Hematopoietic multipotent progenitor cell treated with erythropoietin and hydrocortisone succinate and interleukin-3 and kit ligand, for 6 days (in vitro differentiated cells): ENCODE measurements around the gene SEPTIN6.

Experiments
- DNase-seq: peaks from one replicate; pipeline ENCODE4 v3.0.0-alpha.2; 2015

The SEPTIN6 gene

GRCh38 chrX:119693040-119693995 lies at the start of gene SEPTIN6:
Gene SEPTIN6, minus strand, starts transcription at chrX:119693168. Its CDS starts 63 bp downstream, at chrX:119693105.
- peak; percentile 81 for DNase-seq

DNA sequence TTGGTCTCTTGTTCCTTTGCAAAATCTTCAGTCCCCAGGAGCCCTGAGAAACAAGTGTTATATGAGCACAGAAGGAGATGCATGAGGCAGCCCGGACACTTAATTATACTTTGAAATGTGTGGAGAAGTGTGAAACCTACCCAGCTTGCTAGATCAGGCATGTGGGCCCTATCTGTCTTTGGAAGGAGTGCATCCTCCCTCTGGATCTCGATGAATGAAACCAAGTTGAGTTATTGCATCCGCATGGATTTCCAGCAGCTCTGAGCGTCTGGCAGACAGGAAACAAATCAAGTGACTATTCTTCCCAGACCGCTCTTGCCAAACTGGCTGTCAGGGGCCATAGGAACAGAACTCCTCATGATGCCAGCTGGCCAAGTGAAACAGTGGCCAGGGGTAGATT lies 45.8 kb upstream of the SEPTIN6 start:
- no peak for DNase-seq

DNA sequence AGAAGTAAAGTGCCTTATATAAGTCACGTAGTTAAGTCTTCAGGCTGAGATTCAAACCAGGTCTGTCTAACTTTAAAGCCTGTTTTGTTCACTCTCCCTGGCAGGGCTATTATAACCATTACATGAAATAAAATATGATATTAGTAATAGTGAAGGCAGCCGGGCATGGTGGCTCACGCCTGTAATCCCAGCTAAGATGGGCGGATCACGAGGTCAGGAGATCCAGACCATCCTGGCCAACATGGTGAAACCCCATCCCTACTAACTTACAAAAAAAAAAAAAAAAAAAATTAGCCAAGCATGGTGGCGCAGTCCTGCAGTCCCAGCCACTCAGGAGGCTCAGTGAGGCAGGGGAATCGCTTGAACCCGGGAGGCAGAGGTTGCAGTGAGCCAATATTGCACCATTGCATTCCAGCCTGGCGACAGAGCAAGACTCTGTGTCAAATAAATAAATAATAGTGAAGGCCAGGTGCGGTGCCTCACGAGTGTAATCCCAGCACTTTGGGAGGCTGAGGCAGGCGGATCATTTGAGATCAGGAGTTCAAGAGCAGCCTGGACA lies 43.3 kb upstream of the SEPTIN6 start:
- DNase-seq: no peak

DNA sequence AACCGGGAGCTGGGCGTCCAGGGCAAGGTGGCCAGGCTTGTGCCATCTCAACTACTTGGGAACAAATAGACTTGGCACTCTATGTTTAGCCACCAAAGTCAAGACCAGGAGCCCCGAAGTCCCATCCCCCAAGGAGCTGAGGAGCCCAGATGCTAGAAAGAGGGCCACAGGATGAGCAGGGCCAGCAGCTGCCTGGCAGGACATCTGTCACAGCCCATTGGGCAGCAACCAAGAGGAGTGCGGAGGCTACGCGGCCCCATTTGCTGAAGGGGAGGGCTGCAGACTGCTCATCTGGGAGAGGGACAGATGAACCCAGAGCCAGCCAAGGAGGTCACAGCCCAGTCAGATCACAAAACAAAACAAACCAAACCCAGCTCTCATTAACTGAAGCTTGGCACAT lies 42.5 kb upstream of the SEPTIN6 start:
- DNase-seq: no peak

- peak; percentile 56 for DNase-seq
These were observed 42.0 kb upstream of the SEPTIN6 start for GRCh38 chrX:119734897-119735339.

- peak; percentile 77 for DNase-seq
These were observed 36.6 kb upstream of the SEPTIN6 start for GRCh38 chrX:119729408-119730201.

DNA sequence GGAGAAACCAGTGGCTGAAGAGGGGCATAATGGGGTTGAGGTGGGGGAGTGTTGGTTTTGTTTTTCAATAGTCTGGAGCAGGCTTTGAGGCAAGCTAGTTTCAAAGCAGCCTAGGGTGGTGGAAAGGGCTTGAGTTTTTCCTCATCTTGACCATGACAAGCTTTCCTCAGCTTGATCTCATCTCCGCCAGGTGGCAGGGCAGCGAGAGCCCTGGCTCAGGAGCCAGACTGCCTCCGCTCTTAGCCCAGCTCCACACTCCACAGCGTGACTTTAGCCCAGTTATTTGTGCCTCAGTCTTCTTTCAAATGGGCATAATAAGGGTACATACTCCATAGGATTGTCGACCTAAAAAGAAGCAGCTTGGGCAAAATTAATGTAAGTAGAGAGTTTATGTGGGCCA lies 35.5 kb upstream of the SEPTIN6 start:
- DNase-seq: no peak

DNA sequence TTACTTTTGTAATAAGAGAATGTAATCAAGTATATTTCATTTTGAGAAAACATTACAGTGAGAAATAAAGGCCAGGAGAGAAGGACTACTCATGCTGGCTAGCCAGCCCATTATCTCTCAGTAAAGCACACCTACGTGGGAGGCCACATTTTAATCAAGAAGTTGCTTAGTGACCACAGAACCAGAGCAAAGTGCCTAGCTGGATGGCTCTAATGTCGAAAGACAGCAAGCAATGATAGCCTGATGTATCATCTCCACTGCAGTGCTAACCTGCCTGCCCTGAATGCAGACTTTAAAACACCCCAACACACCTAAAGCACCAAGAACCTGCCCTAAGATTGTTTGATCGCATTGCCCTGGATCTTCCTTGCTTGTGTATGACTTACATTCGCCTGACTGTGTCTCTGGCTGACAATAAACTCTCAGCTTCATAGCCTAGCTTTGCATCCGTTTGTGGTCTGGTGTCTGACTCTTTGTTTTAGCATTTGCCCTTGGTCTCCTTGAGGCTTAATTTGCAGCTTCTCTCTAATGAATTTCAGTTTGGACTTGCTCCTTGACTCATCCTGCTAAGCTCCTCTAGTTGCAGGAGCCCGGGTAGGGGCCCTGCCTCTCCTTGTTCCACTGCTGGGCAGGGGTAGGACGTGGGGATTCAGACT lies 34.1 kb upstream of the SEPTIN6 start:
- no peak for DNase-seq

DNA sequence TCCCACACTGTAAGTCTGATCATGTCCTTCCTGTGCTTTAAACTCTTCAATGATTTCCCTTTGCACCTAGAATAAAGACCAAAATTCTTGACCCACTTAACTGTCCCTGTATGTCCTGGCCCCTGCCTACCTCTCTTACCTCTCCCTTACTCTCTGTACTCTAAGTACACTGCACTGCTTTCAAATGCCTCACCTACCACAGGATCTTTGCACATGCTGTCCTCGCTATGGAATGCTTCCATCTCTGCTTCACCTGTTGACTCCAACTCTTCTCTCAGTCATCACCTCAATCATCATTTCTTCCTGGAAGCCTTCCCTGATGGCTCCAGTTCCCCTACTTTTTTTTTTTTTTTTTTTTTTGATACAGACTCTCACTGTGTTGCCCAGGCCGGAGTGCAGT lies 29.0 kb upstream of the SEPTIN6 start:
- DNase-seq: no peak

- no peak for DNase-seq
These were observed 28.5 kb upstream of the SEPTIN6 start for GRCh38 chrX:119721487-119721886.

GRCh38 chrX:119709630-119710029 lies 16.7 kb upstream of the SEPTIN6 start:
- no peak for DNase-seq

DNA sequence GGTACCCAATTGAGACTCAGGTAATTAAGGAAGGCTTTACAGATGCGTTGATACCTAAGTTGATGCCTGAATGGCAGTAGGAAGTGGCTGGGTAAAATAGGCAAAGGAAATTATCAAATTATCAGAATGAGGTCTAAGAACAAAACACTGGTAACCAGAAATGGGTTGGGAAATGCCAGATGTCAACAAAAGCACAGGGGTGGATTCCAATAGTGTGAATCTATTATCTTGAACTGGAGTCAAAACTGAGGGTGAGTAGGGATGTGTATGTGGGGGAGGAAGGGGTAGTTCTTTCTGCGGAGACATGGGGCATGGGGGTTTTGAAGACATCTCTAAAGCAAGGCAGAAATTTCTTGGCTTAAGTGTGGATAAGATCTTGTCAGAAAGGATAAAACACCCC lies 16.0 kb upstream of the SEPTIN6 start:
- DNase-seq: no peak

DNA sequence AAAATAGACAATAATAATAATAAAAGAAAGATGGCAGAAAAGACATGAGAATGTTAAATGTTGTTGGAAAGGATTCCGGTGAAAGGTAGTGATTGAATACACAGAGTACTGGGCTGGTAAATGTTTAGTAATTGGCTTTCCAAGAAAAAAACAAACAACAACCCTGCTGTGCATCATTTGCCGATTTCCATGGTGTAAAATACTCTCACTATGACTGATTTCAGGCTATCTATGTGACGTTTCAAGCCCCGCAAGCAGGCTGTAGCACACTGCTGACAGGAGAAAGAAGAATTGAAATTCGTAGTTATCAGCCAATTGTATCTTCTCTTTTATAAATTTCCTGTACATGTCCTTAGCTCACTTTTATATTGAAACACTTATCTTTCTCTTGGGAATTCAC lies 13.6 kb upstream of the SEPTIN6 start:
- DNase-seq: no peak

DNA sequence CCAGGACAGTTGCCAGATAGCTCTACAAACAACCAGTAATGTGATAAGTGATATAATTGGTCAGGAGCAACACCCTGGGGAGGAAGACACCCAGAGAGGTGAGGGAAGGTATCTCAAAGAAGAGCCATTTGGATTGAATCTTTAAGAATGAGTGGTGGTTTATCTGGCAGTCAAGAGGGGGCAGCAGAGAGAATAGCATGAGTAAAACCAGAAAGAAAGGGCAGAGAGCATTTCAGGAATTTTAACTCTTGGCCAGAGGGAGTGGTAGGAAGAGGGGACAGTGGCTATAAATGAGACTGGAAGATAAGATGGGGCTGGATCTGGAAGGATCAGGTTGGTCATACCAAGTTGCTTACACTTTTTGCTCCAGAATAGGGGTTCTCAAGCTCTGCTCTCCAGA lies 5.9 kb upstream of the SEPTIN6 start:
- peak; percentile 75 for DNase-seq

- no peak for DNase-seq
These were observed 3.4 kb upstream of the SEPTIN6 start for GRCh38 chrX:119696251-119696890.

DNA sequence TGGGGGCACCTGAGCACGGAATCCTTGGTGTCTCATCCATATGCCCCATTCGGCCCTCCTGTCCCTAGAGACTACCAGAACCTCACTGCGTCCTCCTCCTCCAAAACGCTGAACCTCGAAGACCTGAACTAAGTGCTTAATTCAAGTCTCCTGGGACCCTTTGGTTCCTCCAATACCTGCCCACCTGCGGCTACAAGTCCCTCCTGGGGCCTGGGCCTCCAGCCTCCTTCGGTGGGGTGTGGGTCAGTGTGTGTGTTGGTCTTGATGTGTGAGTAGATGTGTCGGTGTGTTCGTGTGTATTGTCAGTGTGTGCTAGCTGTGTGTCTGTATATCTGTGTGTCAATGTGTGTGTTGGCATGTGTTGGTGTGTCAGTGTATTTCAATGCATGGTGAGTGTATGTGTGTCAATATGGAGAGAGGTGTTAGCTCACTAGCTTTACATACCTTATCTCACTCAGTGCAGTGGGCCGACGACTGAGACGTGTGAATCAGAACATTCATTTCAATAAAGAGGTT lies 2.6 kb upstream of the SEPTIN6 start:
- no peak for DNase-seq

DNA sequence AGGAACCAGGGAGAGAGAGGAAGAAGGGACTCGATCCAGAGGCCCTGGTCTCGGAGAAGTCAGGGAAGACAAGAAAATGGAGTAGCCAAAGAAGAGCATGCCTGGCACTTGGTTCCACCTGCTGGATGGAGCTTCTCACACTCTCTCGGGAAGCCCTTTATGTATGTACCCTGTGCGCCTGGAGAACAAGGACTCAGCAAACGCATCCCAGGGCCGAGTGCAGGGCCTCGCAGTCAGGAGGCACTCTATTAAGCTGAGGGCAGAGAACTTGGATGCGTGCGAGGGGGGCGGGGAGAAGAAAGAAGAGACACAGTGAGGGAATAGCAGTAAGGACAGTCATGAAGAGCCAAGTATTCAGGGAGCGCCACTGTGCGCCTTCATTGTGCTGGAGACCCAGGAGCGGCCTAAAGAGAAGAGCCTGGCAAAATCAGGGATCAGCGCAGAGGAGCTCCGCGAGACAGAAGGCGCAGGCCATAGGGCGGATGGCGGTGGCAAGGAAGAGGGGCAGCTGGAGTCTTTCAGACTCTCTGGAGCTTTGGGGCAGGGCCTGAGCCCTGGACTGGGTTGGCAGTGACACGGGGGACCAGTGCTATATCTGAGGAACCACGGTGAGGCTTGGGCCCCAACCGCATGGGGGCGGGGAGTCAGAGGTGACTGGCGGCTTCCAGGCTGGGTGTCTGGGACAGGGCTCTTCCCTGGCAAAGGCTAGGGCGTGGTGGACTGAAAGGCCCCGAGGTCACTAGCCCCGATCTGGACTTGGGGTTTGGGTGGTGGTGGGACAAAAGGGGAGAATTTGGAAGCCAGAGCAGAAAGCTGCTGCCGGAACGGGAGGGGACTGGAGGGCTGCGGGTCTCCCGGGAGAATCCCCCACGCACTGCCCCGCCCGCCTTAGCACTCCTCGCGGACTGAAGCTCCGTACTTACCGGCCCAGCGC lies 1.9 kb upstream of the SEPTIN6 start:
- peak; percentile 40 for DNase-seq

GRCh38 chrX:119693996-119694451 lies 1.1 kb upstream of the SEPTIN6 start:
- DNase-seq: no peak

DNA sequence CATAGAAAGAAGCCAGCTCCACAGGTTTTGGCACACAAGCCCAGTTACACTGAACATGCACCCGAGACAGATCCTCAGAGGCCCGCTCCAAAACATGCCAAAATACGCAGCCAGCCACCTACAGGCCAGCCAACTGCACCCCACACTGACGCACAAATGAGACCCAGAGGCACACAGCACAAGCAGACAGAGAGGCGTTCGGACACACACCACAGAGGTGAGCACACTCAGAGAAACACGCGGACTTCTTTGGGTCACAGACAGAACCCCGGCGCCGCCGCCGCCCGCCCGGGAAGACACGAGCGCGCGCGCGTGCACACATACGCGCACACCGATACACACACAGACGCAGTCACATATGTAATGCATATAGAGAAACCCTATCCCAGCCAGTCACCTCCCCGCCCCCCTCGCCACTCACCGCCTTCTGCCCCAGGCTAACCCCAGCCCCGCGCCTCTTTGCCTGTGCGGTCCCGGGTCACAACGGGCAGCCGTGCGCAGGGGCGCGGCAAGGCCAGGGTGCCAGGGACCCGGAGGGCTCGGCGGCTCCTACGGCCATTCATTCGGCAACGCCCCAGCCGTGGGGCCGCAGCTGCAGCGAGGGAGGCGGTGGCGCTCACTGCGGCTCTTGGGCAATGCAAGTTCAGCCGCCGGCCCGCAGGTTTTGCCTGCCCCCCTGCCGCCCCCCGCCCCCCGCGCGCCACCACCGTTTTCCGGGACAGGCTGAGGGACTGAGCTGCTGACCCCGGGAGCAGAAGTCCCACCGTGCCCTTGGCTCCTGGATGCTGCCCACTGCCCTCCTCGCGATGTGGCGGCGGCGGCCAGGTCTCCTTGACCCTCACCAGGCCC lies 553 bp downstream of the SEPTIN6 start:
- DNase-seq: peak; percentile 64
